HepG2 (cell line): ENCODE data around the gene SESN2. TPM values are rescaled to one million over a fixed set of nuclear protein-coding genes. Genes with fewer than 3 reads are reported as not detected.
A peak's percentile ranks its signal among the peaks of the same experiment; 100 is the strongest.

Experiments
- ATAC-seq: fragments of 200-7000 bp; cut with Tn5 transposase; 3 replicates; pipeline ENCODE4 v1.9.1; 2020; ENCODE audit warnings: mild to moderate bottlenecking, moderate library complexity
- BruUV-seq: library from RNA; stranded (reverse); fragments of 400-500 nt; replicated peaks from 2 replicates; lab custom pipeline; 2021; lab: Mats Ljungman, UMichigan
- CTCF ChIA-PET: fragments of 300-600 bp; formaldehyde crosslinking; extraction: SDS; loops from one replicate; lab custom pipeline; 2021; ENCODE audit warnings: low total read pairs, inconsistent platforms, low intra/inter-chr PET ratio; lab: Yijun Ruan, JAX
- POLR2A ChIA-PET: fragments of 350-600 bp; sonication (Branson Sonifier 250); formaldehyde crosslinking; loops from one replicate; lab custom pipeline; 2020; ENCODE audit warnings: antibody characterized with exemption, inconsistent platforms; lab: Yijun Ruan, JAX
- DNase-seq: peaks from one replicate; pipeline ENCODE4 v3.0.0-alpha.2; 2015; ENCODE audit warnings: low spot score
- FAIRE-seq: peaks from 3 replicates; lab custom pipeline; 2011; peaks lifted over from hg19 to GRCh38; lab: Jason Lieb, UNC
- H2AFZ ChIP-seq: one replicate; pipeline ENCODE4 v1.6.1; 2011; ENCODE audit warnings: low read length, inconsistent platforms
- H3K27ac ChIP-seq: fragments of 300-600 bp; 3 replicates; pipeline ENCODE4 v1.8.0; 2011; ENCODE audit warnings: mixed run types, mild to moderate bottlenecking, mixed read lengths, low read length, inconsistent platforms; ENCODE audit not compliant: insufficient read depth; ENCODE audit errors: extremely low read length
- H3K27me3 ChIP-seq, 2 experiments: fragments of 200-600 bp in 1 of 2; 2 replicates in 1 of 2; 3 replicates in 1 of 2; pipeline versions ENCODE4 v1.6.0 to v1.8.0; 2011; ENCODE audit warnings: low read length in 2 of 2, mild to moderate bottlenecking in 2 of 2, moderate library complexity in 2 of 2, inconsistent platforms in 1 of 2; ENCODE audit not compliant: insufficient read depth in 2 of 2, control insufficient read depth in 1 of 2
- H3K36me3 ChIP-seq, 2 experiments: fragments of 200-600 bp in 1 of 2; replicated peaks in 1 of 2; 2 replicates in 1 of 2; 3 replicates in 1 of 2; pipeline versions ENCODE4 v1.5.1 to v1.8.0; 2011; ENCODE audit warnings: low read length in 2 of 2, inconsistent platforms in 1 of 2; ENCODE audit not compliant: insufficient read depth in 2 of 2, control insufficient read depth in 1 of 2
- H3K4me1 ChIP-seq: 2 replicates; pipeline ENCODE4 v1.5.1; 2012; ENCODE audit warnings: low read length, inconsistent platforms; ENCODE audit not compliant: insufficient read depth
- H3K4me2 ChIP-seq: 2 replicates; pipeline ENCODE4 v1.6.0; 2011; ENCODE audit warnings: low read depth, low read length, inconsistent platforms
- H3K4me3 ChIP-seq, 3 experiments: fragments of 200-600 bp in 1 of 3; sonication (generic), shearing (Covaris generic) in 1 of 3; replicated peaks in 1 of 3; 2 replicates each; pipeline ENCODE4 v1.5.1; 2011 to 2016; ENCODE audit warnings: low read length in 3 of 3, inconsistent platforms in 2 of 3, low read depth in 2 of 3, mild to moderate bottlenecking in 2 of 3, control low read depth in 1 of 3, mixed read lengths in 1 of 3; ENCODE audit not compliant: insufficient read depth in 1 of 3
- H3K79me2 ChIP-seq: one replicate; pipeline ENCODE4 v1.6.1; 2011; ENCODE audit warnings: low read length, inconsistent platforms; ENCODE audit not compliant: insufficient read depth
- H3K9ac ChIP-seq: 2 replicates; pipeline ENCODE4 v1.6.0; 2011; ENCODE audit warnings: mild to moderate bottlenecking, low read depth, low read length, inconsistent platforms; ENCODE audit not compliant: insufficient read depth
- H3K9me3 ChIP-seq: 2 replicates; pipeline ENCODE4 v1.5.1; 2012; ENCODE audit warnings: mild to moderate bottlenecking, low read length
- H4K20me1 ChIP-seq: 2 replicates; pipeline ENCODE4 v1.6.0; 2011; ENCODE audit warnings: inconsistent platforms, mild to moderate bottlenecking, low read length, moderate library complexity; ENCODE audit not compliant: insufficient read depth
- NCOA2 ChIP-seq: sonication (generic); formaldehyde crosslinking; IDR thresholded peaks from 2 replicates; pipeline ENCODE4 v1.8.0; 2022; ENCODE audit warnings: inconsistent platforms
- NPAS2 ChIP-seq: sonication (generic); formaldehyde crosslinking; IDR thresholded peaks from 2 replicates; pipeline ENCODE4 v1.8.0; 2022; ENCODE audit warnings: mild to moderate bottlenecking, missing genetic modification reagents, borderline replicate concordance
- SIN3A ChIP-seq: IDR thresholded peaks from 2 replicates; pipeline ENCODE4 v1.6.1; 2011; ENCODE audit warnings: low read depth, mild to moderate bottlenecking, control low read depth, low read length, borderline replicate concordance
- SRSF1 ChIP-seq: fragments of 200-400 bp; formaldehyde crosslinking; optimal IDR thresholded peaks from 2 replicates; pipeline ENCODE3; 2017; ENCODE audit warnings: mild to moderate bottlenecking, low read depth, low read length, moderate library complexity
- ZNF101 ChIP-seq: sonication (generic); formaldehyde crosslinking; IDR thresholded peaks from 2 replicates; pipeline ENCODE4 v1.4.0; 2020; ENCODE audit warnings: mild to moderate bottlenecking, low read depth, missing genetic modification reagents, borderline replicate concordance
- ZNF383 ChIP-seq: sonication (generic); formaldehyde crosslinking; IDR thresholded peaks from 2 replicates; pipeline ENCODE4 v1.4.0; 2020; ENCODE audit warnings: missing genetic modification reagents, mild to moderate bottlenecking, borderline replicate concordance
- ZSCAN29 ChIP-seq: sonication (generic); formaldehyde crosslinking; conservative IDR thresholded peaks from 2 replicates; pipeline ENCODE4 v1.4.0; 2020; ENCODE audit warnings: mild to moderate bottlenecking, missing genetic modification reagents
- WGBS: methylation state at CpG from one replicate; pipeline ENCODE4 v1.1.6; 2017; ENCODE audit warnings: low lambda C conversion rate; 5-methylcytosine and 5-hydroxymethylcytosine counted together
- in situ Hi-C: cut with HindIII; loops from 2 replicates; pipeline ENCODE4 v1.10.0; 2017; ENCODE audit warnings: low pct_unique_long_range_greater_than_20kb; ENCODE audit not compliant: extremely low pct_ligation_motif_present
- intact Hi-C: fragments of 100-400 bp; cut with micrococcal nuclease; formaldehyde crosslinking; loops from one replicate; pipeline ENCODE4 v1.10.0; 2022; ENCODE audit not compliant: unreplicated experiment
- polyA plus RNA-seq, 8 experiments: library from polyadenylated mRNA; depleted of rRNA in 3 of 8; stranded (reverse) in 7 of 8; unstranded in 1 of 8; fragments of >200 nt; fragmentation: Illumina TruSeq in 4 of 8; extraction: Trizol in 4 of 8; gene quantifications; 2 replicates each; pipeline versions ENCODE4 v1.2.1 to v1.2.3, GENCODE V29; 2011 to 2016; ENCODE audit warnings: low read depth in 4 of 8, missing spikeins in 1 of 8, mixed read lengths in 1 of 8; ENCODE audit not compliant: insufficient read depth in 1 of 8
- total RNA-seq, 5 experiments: library from RNA; depleted of rRNA; stranded (reverse); fragments of >200 nt; fragmentation: Illumina TruSeq; extraction: Trizol; gene quantifications; 2 replicates each; pipeline ENCODE4 v1.2.3, GENCODE V29; 2016; ENCODE audit warnings: low read depth in 1 of 5
- TF ChIP-seq, protein P1 (sequence below): sonication (generic); formaldehyde crosslinking; IDR thresholded peaks from 2 replicates; pipeline ENCODE4 v1.5.1; 2020; ENCODE audit warnings: mild to moderate bottlenecking, missing genetic modification reagents, moderate library complexity
- TF ChIP-seq, protein P2 (sequence below), 2 experiments: sonication (generic) in 1 of 2; formaldehyde crosslinking in 1 of 2; IDR thresholded peaks; 2 replicates each; pipeline versions ENCODE4 v1.5.1 to v1.6.1; 2011 to 2020; ENCODE audit warnings: borderline replicate concordance in 1 of 2, low read depth in 1 of 2, low read length in 1 of 2, mild to moderate bottlenecking in 1 of 2, missing genetic modification reagents in 1 of 2, moderate library complexity in 1 of 2
- TF ChIP-seq, protein P3 (sequence below): sonication (generic); formaldehyde crosslinking; IDR thresholded peaks from 2 replicates; pipeline ENCODE4 v1.8.1; 2023; ENCODE audit warnings: mild to moderate bottlenecking, moderate library complexity, missing genetic modification reagents
- TF ChIP-seq, protein P4 (sequence below): sonication (generic); formaldehyde crosslinking; IDR thresholded peaks from 2 replicates; pipeline ENCODE4 v1.5.0; 2020; ENCODE audit warnings: mild to moderate bottlenecking, missing genetic modification reagents

SESN2 gene
- total and polyA plus RNA-seq, 2 of the 13 experiments (the other 11 are each of a cell fraction or from before 2014, with no cell fraction given) = 13.2 to 19.1 TPM

DNA sequence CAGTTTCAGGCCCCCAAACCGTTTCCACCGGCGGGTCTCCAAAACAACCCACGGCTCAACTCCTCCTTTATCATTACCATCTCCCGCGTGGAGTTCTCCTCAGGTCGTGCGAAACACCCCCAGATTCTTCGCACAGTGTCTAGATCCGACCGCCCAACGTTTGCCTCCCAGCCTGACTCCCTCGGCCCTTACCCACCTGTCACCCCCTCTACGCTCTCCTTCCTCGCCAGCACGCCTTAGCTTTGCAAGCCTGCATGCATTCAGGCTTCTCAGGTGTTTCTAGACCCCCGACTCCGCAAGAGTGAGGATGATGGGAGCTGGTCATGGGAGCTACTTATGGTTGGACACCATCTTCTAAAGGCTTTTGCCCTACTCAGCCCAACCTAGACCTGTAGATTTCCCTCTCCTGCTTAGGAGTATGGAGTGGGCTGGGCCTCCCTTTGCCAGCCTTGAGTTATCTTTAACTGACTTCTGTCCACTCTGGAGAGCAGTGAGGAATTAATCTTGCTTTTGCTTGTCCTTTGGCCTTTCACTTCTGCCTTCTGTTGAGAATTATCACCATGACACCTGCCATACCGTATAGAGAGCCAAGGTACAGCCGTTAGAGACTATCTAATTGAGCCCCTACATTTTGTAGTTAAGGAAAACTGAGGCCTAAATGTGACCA lies 22.5 kb upstream of the SESN2 start:
- POLR2A ChIA-PET = interaction anchor here (1.0 to 4.5 kb wide), 8 partner anchors 8 to 345 kb away, joined by 3 to 61 read pairs (median 8); partner anchors contain the start of genes MED18 and PHACTR4
- intact Hi-C loops = no loop called here
- in situ Hi-C loops = loop anchor here (25.0 kb wide), 1 partner anchor 351 kb away; the partner anchor contains the start of gene RAB42
- peaks cover 35% of the 10 kb centered on the region for H3K79me2 ChIP-seq
- FAIRE-seq (no peak), ATAC-seq (peak; percentile 13), DNase-seq (no peak)
- peaks cover 0 to 2% of the 10 kb centered on the region in 2 experiments; a peak in 1 of 5 replicates for H3K27me3 ChIP-seq
- H3K9me3 ChIP-seq = no peaks in the 10 kb centered on the region
- H3K4me1 ChIP-seq = peaks cover 36% of the 10 kb centered on the region
- H3K4me2 ChIP-seq = peak overlapping the region; percentile 94
- WGBS = 7% methylated on average over 20 of the region's 20 CpGs
- CTCF ChIA-PET = no interaction called here
- peak overlapping the region; percentile 92 for H3K9ac ChIP-seq
- H3K36me3 ChIP-seq = no peaks in the 10 kb centered on the region; a peak in 4 of 5 replicates
- H2AFZ ChIP-seq = no peak overlapping the region
- BruUV-seq = no TSS peak
- peak overlapping the region; percentile 82 to 95 (median 93) for H3K4me3 ChIP-seq
- H3K27ac ChIP-seq = peak overlapping the region; percentile 91
- no peaks in the 10 kb centered on the region for H4K20me1 ChIP-seq
- TF ChIP-seq, protein P1, sequence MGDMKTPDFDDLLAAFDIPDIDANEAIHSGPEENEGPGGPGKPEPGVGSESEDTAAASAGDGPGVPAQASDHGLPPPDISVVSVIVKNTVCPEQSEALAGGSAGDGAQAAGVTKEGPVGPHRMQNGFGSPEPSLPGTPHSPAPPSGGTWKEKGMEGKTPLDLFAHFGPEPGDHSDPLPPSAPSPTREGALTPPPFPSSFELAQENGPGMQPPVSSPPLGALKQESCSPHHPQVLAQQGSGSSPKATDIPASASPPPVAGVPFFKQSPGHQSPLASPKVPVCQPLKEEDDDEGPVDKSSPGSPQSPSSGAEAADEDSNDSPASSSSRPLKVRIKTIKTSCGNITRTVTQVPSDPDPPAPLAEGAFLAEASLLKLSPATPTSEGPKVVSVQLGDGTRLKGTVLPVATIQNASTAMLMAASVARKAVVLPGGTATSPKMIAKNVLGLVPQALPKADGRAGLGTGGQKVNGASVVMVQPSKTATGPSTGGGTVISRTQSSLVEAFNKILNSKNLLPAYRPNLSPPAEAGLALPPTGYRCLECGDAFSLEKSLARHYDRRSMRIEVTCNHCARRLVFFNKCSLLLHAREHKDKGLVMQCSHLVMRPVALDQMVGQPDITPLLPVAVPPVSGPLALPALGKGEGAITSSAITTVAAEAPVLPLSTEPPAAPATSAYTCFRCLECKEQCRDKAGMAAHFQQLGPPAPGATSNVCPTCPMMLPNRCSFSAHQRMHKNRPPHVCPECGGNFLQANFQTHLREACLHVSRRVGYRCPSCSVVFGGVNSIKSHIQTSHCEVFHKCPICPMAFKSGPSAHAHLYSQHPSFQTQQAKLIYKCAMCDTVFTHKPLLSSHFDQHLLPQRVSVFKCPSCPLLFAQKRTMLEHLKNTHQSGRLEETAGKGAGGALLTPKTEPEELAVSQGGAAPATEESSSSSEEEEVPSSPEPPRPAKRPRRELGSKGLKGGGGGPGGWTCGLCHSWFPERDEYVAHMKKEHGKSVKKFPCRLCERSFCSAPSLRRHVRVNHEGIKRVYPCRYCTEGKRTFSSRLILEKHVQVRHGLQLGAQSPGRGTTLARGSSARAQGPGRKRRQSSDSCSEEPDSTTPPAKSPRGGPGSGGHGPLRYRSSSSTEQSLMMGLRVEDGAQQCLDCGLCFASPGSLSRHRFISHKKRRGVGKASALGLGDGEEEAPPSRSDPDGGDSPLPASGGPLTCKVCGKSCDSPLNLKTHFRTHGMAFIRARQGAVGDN (CRISPR knock-in tag) = peak; percentile 25; the same call in 1 of the 2 replicates
- TF ChIP-seq ZSCAN29 (0 out of 2 replicates have a peak, but pooled peaks have one; percentile 46), NPAS2 (CRISPR knock-in tag) (no peak), SIN3A (0 out of 2 replicates have a peak, but pooled peaks have one; percentile 25), SRSF1 (no peak), NCOA2 (0 out of 2 replicates have a peak, but pooled peaks have one; percentile 13), ZNF383 (CRISPR knock-in tag) (0 out of 2 replicates have a peak, but pooled peaks have one; percentile 47), ZNF101 (peak; percentile 15; the same call in 1 of the 2 replicates)
- TF ChIP-seq, protein P2, sequence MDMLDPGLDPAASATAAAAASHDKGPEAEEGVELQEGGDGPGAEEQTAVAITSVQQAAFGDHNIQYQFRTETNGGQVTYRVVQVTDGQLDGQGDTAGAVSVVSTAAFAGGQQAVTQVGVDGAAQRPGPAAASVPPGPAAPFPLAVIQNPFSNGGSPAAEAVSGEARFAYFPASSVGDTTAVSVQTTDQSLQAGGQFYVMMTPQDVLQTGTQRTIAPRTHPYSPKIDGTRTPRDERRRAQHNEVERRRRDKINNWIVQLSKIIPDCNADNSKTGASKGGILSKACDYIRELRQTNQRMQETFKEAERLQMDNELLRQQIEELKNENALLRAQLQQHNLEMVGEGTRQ (IDR thresholded peaks at IDR 0.05; ENCODE audit: low read depth, low read length) = no peak
- TF ChIP-seq, protein P2 (CRISPR knock-in tag; IDR thresholded peaks at IDR 0.05; ENCODE audit: borderline replicate concordance) = peak; percentile 2; the same call in 1 of the 2 replicates
- TF ChIP-seq, protein P3, sequence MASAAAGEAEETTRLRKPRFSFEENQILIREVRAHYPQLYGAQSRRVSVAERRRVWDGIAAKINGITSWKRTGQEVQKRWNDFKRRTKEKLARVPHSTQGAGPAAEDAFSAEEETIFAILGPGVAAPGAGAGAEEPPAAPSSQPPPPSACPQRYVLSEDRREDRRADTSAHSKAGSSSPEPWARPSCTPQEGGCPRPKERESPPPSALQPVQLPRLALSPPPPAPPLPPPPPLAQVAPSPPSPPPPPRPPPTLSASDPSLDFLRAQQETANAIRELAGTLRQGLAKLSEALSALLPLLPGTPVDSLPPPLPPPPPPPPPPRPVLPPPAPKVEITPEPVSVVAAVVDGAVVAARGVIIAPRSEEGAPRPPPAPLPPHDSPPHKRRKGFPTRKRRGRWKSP (CRISPR knock-in tag) = 0 out of 2 replicates have a peak, but pooled peaks have one; percentile 1
- TF ChIP-seq, protein P4, sequence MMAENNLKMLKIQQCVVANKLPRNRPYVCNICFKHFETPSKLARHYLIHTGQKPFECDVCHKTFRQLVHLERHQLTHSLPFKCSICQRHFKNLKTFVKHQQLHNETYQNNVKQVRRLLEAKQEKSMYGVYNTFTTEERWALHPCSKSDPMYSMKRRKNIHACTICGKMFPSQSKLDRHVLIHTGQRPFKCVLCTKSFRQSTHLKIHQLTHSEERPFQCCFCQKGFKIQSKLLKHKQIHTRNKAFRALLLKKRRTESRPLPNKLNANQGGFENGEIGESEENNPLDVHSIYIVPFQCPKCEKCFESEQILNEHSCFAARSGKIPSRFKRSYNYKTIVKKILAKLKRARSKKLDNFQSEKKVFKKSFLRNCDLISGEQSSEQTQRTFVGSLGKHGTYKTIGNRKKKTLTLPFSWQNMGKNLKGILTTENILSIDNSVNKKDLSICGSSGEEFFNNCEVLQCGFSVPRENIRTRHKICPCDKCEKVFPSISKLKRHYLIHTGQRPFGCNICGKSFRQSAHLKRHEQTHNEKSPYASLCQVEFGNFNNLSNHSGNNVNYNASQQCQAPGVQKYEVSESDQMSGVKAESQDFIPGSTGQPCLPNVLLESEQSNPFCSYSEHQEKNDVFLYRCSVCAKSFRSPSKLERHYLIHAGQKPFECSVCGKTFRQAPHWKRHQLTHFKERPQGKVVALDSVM (CRISPR knock-in tag) = 0 out of 2 replicates have a peak, but pooled peaks have one; percentile 8
